Endothelial cell of umbilical vein (primary cell): Measurements from ENCODE around the gene KRT17. TPM values are rescaled to one million over a fixed set of nuclear protein-coding genes. Genes with fewer than 3 reads are reported as not detected.

Experiments used
- BruUV-seq: library from RNA; stranded (reverse); fragments of 400-500 nt; replicated peaks from 2 replicates; lab custom pipeline; 2021; lab: Mats Ljungman, UMichigan
- CTCF ChIA-PET: fragments of 300-600, 350-600 bp; sonication (Branson Sonifier 250); formaldehyde crosslinking; loops from one replicate; lab custom pipeline; 2021; ENCODE audit warnings: antibody characterized with exemption, inconsistent platforms; lab: Charles Lee
- POLR2A ChIA-PET: fragments of 300-600, 350-600 bp; sonication (Branson Sonifier 250); formaldehyde crosslinking; loops from one replicate; lab custom pipeline; 2021; ENCODE audit warnings: antibody characterized with exemption, inconsistent platforms; lab: Charles Lee
- DNase-seq: peaks from one replicate; pipeline ENCODE4 v3.0.0-alpha.2; 2011; ENCODE audit warnings: low read depth, low spot score
- FAIRE-seq: peaks from 2 replicates; lab custom pipeline; 2011; peaks lifted over from hg19 to GRCh38; lab: Jason Lieb, UNC
- H2AFZ ChIP-seq: 2 replicates; pipeline ENCODE4 v1.6.0; 2012; ENCODE audit warnings: low read depth, low read length, control low read depth, inconsistent platforms
- H3K27ac ChIP-seq: 2 replicates; pipeline ENCODE4 v1.5.1; 2011; ENCODE audit warnings: low read depth, mild to moderate bottlenecking, control low read depth, low read length, moderate library complexity; ENCODE audit not compliant: insufficient read depth
- H3K27me3 ChIP-seq, 2 experiments: 2 replicates each; pipeline versions ENCODE4 v1.6.0 to v1.6.1; 2011; ENCODE audit warnings: low read length in 2 of 2, mixed read lengths in 1 of 2; ENCODE audit not compliant: control insufficient read depth in 2 of 2, insufficient read depth in 2 of 2
- H3K36me3 ChIP-seq, 2 experiments: 2 replicates in 1 of 2; 3 replicates in 1 of 2; pipeline ENCODE4 v1.5.1; 2011; ENCODE audit warnings: low read length in 2 of 2, mild to moderate bottlenecking in 1 of 2, moderate library complexity in 1 of 2; ENCODE audit not compliant: control insufficient read depth in 2 of 2, insufficient read depth in 2 of 2; ENCODE audit errors: extremely low read depth in 1 of 2
- H3K4me1 ChIP-seq: 3 replicates; pipeline ENCODE4 v1.5.1; 2011; ENCODE audit warnings: mild to moderate bottlenecking, low read length; ENCODE audit not compliant: control insufficient read depth, insufficient read depth; ENCODE audit errors: extremely low read depth
- H3K4me2 ChIP-seq: 2 replicates; pipeline ENCODE4 v1.6.1; 2011; ENCODE audit warnings: low read length, control low read depth, mixed read lengths; ENCODE audit not compliant: insufficient read depth
- H3K4me3 ChIP-seq, 3 experiments: fragments of 200-600 bp in 1 of 3; sonication (generic), shearing (Covaris generic) in 1 of 3; replicated peaks in 1 of 3; 2 replicates each; pipeline ENCODE4 v1.5.1; 2011 to 2016; ENCODE audit warnings: control low read depth in 3 of 3, low read length in 3 of 3, mild to moderate bottlenecking in 2 of 3, inconsistent platforms in 1 of 3, low read depth in 1 of 3, moderate library complexity in 1 of 3; ENCODE audit not compliant: insufficient read depth in 1 of 3
- H3K79me2 ChIP-seq: 2 replicates; pipeline ENCODE4 v1.6.0; 2012; ENCODE audit warnings: low read length, inconsistent platforms; ENCODE audit not compliant: control insufficient read depth, insufficient read depth
- H3K9ac ChIP-seq: replicated peaks from 2 replicates; pipeline ENCODE3; 2011; ENCODE audit warnings: low read length, control low read depth; ENCODE audit not compliant: insufficient read depth; ENCODE audit errors: extremely low read depth
- H3K9me1 ChIP-seq: replicated peaks from 3 replicates; pipeline ENCODE4 v1.6.0; 2011; ENCODE audit warnings: mild to moderate bottlenecking, low read length; ENCODE audit not compliant: control insufficient read depth, insufficient read depth; ENCODE audit errors: extremely low read depth
- H3K9me3 ChIP-seq: replicated peaks from 2 replicates; pipeline ENCODE4 v1.5.1; 2012; ENCODE audit warnings: low read length, inconsistent platforms; ENCODE audit not compliant: control insufficient read depth, insufficient read depth
- H4K20me1 ChIP-seq: replicated peaks from 2 replicates; pipeline ENCODE3; 2011; ENCODE audit warnings: mild to moderate bottlenecking, low read length; ENCODE audit not compliant: control insufficient read depth, insufficient read depth; ENCODE audit errors: extremely low read depth
- EZH2 ChIP-seq: IDR thresholded peaks from 2 replicates; pipeline ENCODE4 v1.6.1; 2012; ENCODE audit warnings: borderline replicate concordance, low read depth, mild to moderate bottlenecking, moderate library complexity, low read length, inconsistent platforms; ENCODE audit not compliant: severe bottlenecking
- FOS ChIP-seq: IDR thresholded peaks from 2 replicates; pipeline ENCODE4 v1.6.1; 2011; ENCODE audit warnings: mild to moderate bottlenecking, low read length, moderate library complexity, borderline replicate concordance; ENCODE audit not compliant: insufficient read depth
- GATA2 ChIP-seq: IDR thresholded peaks from 2 replicates; pipeline ENCODE4 v1.7.0; 2011; ENCODE audit warnings: low read depth, mild to moderate bottlenecking, moderate library complexity, mixed read lengths, low read length; ENCODE audit not compliant: insufficient read length, insufficient read depth
- JUN ChIP-seq: IDR thresholded peaks from 2 replicates; pipeline ENCODE4 v1.6.1; 2011; ENCODE audit warnings: borderline replicate concordance, low read depth; ENCODE audit not compliant: insufficient read length, insufficient read depth
- MAX ChIP-seq: IDR thresholded peaks from 2 replicates; pipeline ENCODE4 v1.6.1; 2011; ENCODE audit not compliant: insufficient read depth, insufficient read length
- MYC ChIP-seq: IDR thresholded peaks from one replicate; pipeline ENCODE4 v1.6.1; 2011; ENCODE audit warnings: mild to moderate bottlenecking, low read depth, low read length
- POLR2A ChIP-seq: IDR thresholded peaks from 2 replicates; pipeline ENCODE4 v1.6.1; 2012; ENCODE audit warnings: low read depth, mild to moderate bottlenecking, control low read depth, low read length
- POLR2AphosphoS5 ChIP-seq: IDR thresholded peaks from 2 replicates; pipeline ENCODE4 v1.6.1; 2012; ENCODE audit warnings: low read depth, mild to moderate bottlenecking, control low read depth, low read length, moderate library complexity; ENCODE audit not compliant: insufficient read depth
- dilution Hi-C: fragments of 300-500 bp; cut with MboI; formaldehyde crosslinking; loops from one replicate; pipeline ENCODE4 v1.15.0; 2019; ENCODE audit warnings: low sequenced_read_pairs; ENCODE audit not compliant: extremely low pct_ligation_motif_present
- intact Hi-C: fragments of 100-400 bp; cut with micrococcal nuclease; formaldehyde crosslinking; loops from one replicate; pipeline ENCODE4 v1.10.0; 2022
- polyA plus RNA-seq, 4 experiments: library from polyadenylated mRNA; depleted of rRNA in 3 of 4; stranded (reverse) in 3 of 4; unstranded in 1 of 4; fragments of >200 nt; gene quantifications; 2 replicates each; pipeline versions ENCODE4 v1.2.1 to v1.2.3, GENCODE V29; 2011 to 2012; ENCODE audit warnings: missing spikeins in 1 of 4
- total RNA-seq: library from RNA; stranded (reverse); gene quantifications from 2 replicates; pipeline ENCODE4 v1.2.3, GENCODE V29; 2021
- TF ChIP-seq, protein P1 (sequence below), 2 donors: IDR thresholded peaks; 1 replicate in 1 of 2; 2 replicates in 1 of 2; pipeline ENCODE4 v1.5.1; 2011; ENCODE audit warnings: low read length in 2 of 2, mild to moderate bottlenecking in 2 of 2, moderate library complexity in 2 of 2, control low read depth in 1 of 2, inconsistent platforms in 1 of 2, low read depth in 1 of 2; ENCODE audit not compliant: insufficient read depth in 1 of 2; ENCODE audit errors: extremely low read depth in 1 of 2

Gene KRT17
- total and polyA plus RNA-seq, 2 donors (not counting 3 experiments of a cell fraction or from before 2014, with no cell fraction given), result 0.83 to 1.6 TPM

DNA sequence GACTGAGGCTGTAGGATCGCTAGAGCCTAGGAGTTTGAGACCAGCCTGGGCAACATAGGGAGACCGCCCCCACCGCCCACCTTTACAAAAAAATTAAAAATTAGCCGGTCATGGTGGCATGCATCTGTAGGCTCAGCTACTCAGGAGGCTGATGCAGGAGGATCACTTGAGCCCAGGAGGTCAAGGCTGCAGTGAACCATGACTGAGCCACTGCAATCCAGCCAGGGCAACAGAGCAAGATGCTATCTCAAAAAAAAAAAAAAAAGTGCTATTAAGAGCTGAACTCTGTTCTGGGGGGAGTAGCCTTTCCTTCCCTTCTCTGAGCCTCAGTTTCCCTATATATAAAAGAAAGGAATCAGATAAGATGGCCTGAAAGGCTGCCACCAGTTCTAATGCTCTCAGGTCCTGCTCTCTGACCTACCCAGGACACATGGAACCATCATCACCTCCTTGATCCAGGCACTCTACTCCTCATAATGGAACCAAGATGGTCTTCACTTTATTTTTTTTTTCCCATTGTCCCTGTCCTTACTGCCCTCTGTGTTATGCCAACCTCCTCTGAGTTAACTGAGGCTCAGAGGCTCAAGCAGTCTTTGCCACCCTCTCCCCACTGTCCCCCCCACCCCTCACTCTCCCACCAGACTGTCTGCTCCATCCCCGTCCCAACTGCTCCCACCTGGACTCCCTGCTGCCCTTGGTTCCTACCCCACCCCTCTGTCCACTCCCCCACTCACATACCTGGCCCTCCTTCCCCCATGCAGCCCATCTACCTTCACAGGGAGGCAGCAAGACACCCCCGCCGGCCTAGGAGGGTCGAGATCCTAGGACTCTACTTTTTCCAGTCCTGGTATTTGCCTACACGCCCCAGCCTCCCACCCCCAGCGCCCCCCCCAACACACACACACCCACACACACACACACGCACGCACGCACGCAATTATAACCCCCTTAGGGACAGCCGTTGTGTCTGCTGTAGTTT, 40.5 kb upstream of the KRT17 start:
- Histone ChIP-seq H4K20me1 (no peaks in the 10 kb centered on the region), H3K9ac (no peak overlapping the region), H3K4me1 (peaks cover 23% of the 10 kb centered on the region), H3K27ac (no peak overlapping the region), H2AFZ (peak overlapping the region; percentile 89), H3K79me2 (no peaks in the 10 kb centered on the region), H3K4me2 (no peak overlapping the region), H3K9me1 (no peaks in the 10 kb centered on the region), H3K27me3 (peaks cover 0 to 1% of the 10 kb centered on the region in 2 experiments), H3K36me3 (no peaks in the 10 kb centered on the region), H3K9me3 (no peaks in the 10 kb centered on the region), H3K4me3 (no peak overlapping the region)
- FAIRE-seq (no peak), DNase-seq (no peak)
- no peak for TF ChIP-seq MYC
- TF ChIP-seq, protein P1, sequence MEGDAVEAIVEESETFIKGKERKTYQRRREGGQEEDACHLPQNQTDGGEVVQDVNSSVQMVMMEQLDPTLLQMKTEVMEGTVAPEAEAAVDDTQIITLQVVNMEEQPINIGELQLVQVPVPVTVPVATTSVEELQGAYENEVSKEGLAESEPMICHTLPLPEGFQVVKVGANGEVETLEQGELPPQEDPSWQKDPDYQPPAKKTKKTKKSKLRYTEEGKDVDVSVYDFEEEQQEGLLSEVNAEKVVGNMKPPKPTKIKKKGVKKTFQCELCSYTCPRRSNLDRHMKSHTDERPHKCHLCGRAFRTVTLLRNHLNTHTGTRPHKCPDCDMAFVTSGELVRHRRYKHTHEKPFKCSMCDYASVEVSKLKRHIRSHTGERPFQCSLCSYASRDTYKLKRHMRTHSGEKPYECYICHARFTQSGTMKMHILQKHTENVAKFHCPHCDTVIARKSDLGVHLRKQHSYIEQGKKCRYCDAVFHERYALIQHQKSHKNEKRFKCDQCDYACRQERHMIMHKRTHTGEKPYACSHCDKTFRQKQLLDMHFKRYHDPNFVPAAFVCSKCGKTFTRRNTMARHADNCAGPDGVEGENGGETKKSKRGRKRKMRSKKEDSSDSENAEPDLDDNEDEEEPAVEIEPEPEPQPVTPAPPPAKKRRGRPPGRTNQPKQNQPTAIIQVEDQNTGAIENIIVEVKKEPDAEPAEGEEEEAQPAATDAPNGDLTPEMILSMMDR (IDR thresholded peaks at IDR 0.05; ENCODE audit: extremely low read depth in 1 of 2, insufficient read depth in 1 of 2, low read depth in 1 of 2, low read length in 2 of 2), result no peak
- TF ChIP-seq FOS, result no peak
- no peak for TF ChIP-seq GATA2
- TF ChIP-seq MAX, result no peak
- TF ChIP-seq EZH2, result no peak
- TF ChIP-seq POLR2A, result no peak
- TF ChIP-seq POLR2AphosphoS5, result no peak
- no peak for TF ChIP-seq JUN
- ChIA-PET POLR2A (interaction anchor here (0.7 kb wide), 1 partner anchor 24 kb away, joined by 8 read pairs; the partner anchor contains the start of gene EIF1), CTCF (interaction anchor here (0.6 to 9.4 kb wide), 32 partner anchors 12 to 1221 kb away, joined by 3 to 369 read pairs (median 4); partner anchors contain the start of genes EIF1, IGFBP4 and KRT36)
- dilution Hi-C loops, result no loop called here
- BruUV-seq, result no TSS peak
- intact Hi-C loops, result loop anchor here (5.0 to 10.0 kb wide), 3 partner anchors 340 to 1020 kb away; partner anchors contain the start of gene SMARCE1
